B cell (primary cell): ENCODE data around the gene PRKAG2.

Experiments
- EZH2 ChIP-seq: IDR thresholded peaks from 2 replicates; pipeline ENCODE4 v1.6.1; 2012; ENCODE audit warnings: borderline replicate concordance, low read depth, mild to moderate bottlenecking, moderate library complexity, low read length; ENCODE audit not compliant: insufficient read depth, poor library complexity, severe bottlenecking
- TF ChIP-seq, protein P1 (sequence below): fragments of 200-600 bp; IDR thresholded peaks from one replicate; pipeline ENCODE4 v1.8.0; 2022; ENCODE audit warnings: antibody characterized with exemption, mild to moderate bottlenecking

- TF ChIP-seq, protein P1, sequence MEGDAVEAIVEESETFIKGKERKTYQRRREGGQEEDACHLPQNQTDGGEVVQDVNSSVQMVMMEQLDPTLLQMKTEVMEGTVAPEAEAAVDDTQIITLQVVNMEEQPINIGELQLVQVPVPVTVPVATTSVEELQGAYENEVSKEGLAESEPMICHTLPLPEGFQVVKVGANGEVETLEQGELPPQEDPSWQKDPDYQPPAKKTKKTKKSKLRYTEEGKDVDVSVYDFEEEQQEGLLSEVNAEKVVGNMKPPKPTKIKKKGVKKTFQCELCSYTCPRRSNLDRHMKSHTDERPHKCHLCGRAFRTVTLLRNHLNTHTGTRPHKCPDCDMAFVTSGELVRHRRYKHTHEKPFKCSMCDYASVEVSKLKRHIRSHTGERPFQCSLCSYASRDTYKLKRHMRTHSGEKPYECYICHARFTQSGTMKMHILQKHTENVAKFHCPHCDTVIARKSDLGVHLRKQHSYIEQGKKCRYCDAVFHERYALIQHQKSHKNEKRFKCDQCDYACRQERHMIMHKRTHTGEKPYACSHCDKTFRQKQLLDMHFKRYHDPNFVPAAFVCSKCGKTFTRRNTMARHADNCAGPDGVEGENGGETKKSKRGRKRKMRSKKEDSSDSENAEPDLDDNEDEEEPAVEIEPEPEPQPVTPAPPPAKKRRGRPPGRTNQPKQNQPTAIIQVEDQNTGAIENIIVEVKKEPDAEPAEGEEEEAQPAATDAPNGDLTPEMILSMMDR, result no peak
- no peak for TF ChIP-seq EZH2
Observed at GRCh38 chr7:151800391-151800790, 76.5 kb downstream of the PRKAG2 start.
